ENCODE results near the gene PRMT2.
"Not testable (repeated sequence)": the region's sequence is repeated elsewhere in the genome, so short reads cannot be mapped to it uniquely, and the experiment has no call there.

Gene PRMT2

DNA sequence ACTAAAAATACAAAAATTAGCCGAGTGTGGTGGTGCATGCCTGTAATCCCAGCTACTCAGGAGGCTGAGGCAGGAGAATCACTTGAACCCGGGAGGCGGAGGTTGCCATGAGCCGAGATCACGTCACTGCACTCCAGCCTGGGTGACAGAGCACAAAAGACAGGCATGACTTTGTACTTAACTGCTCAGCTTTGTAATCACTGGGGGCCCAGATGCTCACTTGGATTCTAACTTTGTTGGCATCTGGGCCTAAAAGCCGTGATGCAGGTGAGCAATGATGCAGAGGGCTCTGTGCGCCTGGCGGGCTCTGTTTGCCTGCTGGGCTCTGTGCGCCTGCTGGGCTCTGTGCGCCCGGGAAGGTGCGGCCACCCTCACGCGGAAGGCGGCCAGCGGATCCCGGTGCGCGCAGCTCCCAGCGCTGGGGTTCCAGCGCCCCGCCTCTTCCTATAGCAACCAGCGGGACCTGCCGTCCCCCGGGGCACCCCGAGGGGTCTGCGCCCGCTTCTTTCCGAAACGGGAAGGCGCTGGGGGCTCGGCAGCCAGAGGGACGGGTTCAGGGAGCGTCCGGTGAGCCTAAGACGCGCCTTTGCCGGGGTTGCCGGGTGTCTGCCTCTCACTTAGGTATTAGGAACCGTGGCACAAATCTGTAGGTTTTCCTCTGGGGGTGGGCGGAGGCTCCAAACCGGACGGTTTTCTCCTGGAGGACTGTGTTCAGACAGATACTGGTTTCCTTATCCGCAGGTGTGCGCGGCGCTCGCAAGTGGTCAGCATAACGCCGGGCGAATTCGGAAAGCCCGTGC is 31.7 kb downstream of the PRMT2 start:
- WGBS, 2 experiments, result 11 to 12% methylated on average over 53 of the region's 53 CpGs
- no peak overlapping the region for H3K27ac ChIP-seq (ENCODE audit: insufficient read depth, low read depth, low read length, poor library complexity, severe bottlenecking)
- H3K36me3 ChIP-seq (ENCODE audit: control insufficient read depth, insufficient read depth, low read length), result no peaks in the 10 kb centered on the region
- no peaks in the 10 kb centered on the region for H3K9me3 ChIP-seq (ENCODE audit: control insufficient read depth, low read length)
- H3K4me3 ChIP-seq (ENCODE audit: insufficient read depth, low read depth, low read length), result peak overlapping the region; percentile 49
- peaks cover 3% of the 10 kb centered on the region for H3K4me1 ChIP-seq (ENCODE audit: control insufficient read depth, insufficient read depth, low read length)
- H3K27me3 ChIP-seq (ENCODE audit: control insufficient read depth, insufficient read depth, low read length, poor library complexity, severe bottlenecking), result peaks cover 22% of the 10 kb centered on the region

DNA sequence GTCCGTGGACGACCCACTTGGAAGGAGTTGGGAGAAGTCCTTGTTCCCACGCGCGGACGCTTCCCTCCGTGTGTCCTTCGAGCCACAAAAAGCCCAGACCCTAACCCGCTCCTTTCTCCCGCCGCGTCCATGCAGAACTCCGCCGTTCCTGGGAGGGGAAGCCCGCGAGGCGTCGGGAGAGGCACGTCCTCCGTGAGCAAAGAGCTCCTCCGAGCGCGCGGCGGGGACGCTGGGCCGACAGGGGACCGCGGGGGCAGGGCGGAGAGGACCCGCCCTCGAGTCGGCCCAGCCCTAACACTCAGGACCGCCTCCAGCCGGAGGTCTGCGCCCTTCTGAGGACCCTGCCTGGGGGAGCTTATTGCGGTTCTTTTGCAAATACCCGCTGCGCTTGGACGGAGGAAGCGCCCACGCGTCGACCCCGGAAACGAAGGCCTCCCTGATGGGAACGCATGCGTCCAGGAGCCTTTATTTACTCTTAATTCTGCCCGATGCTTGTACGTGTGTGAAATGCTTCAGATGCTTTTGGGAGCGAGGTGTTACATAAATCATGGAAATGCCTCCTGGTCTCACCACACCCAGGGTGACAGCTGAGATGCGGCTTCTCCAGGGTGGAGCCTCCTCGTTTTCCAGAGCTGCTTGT is 32.4 kb downstream of the PRMT2 start:
- Histone ChIP-seq H3K9me3 (ENCODE audit: control insufficient read depth, low read length) (no peaks in the 10 kb centered on the region), H3K27me3 (ENCODE audit: control insufficient read depth, insufficient read depth, low read length, poor library complexity, severe bottlenecking) (peaks cover 22% of the 10 kb centered on the region), H3K27ac (ENCODE audit: insufficient read depth, low read depth, low read length, poor library complexity, severe bottlenecking) (no peak overlapping the region), H3K36me3 (ENCODE audit: control insufficient read depth, insufficient read depth, low read length) (no peaks in the 10 kb centered on the region), H3K4me3 (ENCODE audit: insufficient read depth, low read depth, low read length) (peak overlapping the region; percentile 49), H3K4me1 (ENCODE audit: control insufficient read depth, insufficient read depth, low read length) (peaks cover 3% of the 10 kb centered on the region)
- WGBS, 2 experiments, result 1% methylated on average over 53 of the region's 53 CpGs

DNA sequence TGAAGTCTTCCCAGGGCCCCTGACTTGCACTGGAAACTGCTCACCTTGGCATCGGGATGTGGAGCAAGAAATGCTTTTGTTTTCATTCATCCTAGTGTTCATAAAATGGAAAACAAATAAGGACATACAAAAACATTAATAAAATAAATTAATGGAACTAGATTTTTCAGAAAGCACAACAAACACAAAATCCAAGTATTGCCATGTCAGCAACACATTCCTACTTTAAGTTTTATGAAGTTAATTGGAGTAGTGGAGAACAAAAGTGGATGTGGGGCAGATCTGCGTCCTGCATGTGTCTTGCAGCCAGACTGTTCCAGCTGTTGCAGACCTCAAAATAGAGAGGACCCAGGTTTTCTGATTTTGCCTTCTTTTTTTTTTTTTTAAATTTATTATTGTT is 32.9 kb downstream of the PRMT2 start:
- Histone ChIP-seq H3K9me3 (ENCODE audit: control insufficient read depth, low read length) (no peaks in the 10 kb centered on the region), H3K27ac (ENCODE audit: insufficient read depth, low read depth, low read length, poor library complexity, severe bottlenecking) (no peak overlapping the region), H3K4me1 (ENCODE audit: control insufficient read depth, insufficient read depth, low read length) (peaks cover 3% of the 10 kb centered on the region), H3K4me3 (ENCODE audit: insufficient read depth, low read depth, low read length) (peak overlapping the region; percentile 49), H3K27me3 (ENCODE audit: control insufficient read depth, insufficient read depth, low read length, poor library complexity, severe bottlenecking) (peaks cover 22% of the 10 kb centered on the region), H3K36me3 (ENCODE audit: control insufficient read depth, insufficient read depth, low read length) (no peaks in the 10 kb centered on the region)
- 60 to 71% methylated on average over 2 of the region's 2 CpGs for WGBS, 2 experiments

DNA sequence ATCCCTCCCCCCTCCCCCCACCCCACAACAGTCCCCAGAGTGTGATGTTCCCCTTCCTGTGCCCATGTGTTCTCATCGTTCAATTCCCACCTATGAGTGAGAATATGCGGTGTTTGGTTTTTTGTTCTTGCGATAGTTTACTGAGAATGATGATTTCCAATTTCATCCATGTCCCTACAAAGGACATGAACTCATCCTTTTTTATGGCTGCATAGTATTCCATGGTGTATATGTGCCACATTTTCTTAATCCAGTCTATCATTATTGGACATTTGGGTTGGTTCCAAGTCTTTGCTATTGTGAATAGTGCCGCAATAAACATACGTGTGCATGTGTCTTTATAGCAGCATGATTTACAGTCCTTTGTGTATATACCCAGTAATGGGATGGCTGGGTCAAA is 33.4 kb downstream of the PRMT2 start:
- H3K9me3 ChIP-seq (ENCODE audit: control insufficient read depth, low read length); H3K4me3 ChIP-seq (ENCODE audit: insufficient read depth, low read depth, low read length); H3K27ac ChIP-seq (ENCODE audit: insufficient read depth, low read depth, low read length, poor library complexity, severe bottlenecking); H3K4me1 ChIP-seq (ENCODE audit: control insufficient read depth, insufficient read depth, low read length); H3K36me3 ChIP-seq (ENCODE audit: control insufficient read depth, insufficient read depth, low read length): not testable (repeated sequence)
- WGBS, 2 experiments, result no CpG with 5 or more reads among the region's 5 CpGs
- peaks cover 22% of the 10 kb centered on the region for H3K27me3 ChIP-seq (ENCODE audit: control insufficient read depth, insufficient read depth, low read length, poor library complexity, severe bottlenecking)

DNA sequence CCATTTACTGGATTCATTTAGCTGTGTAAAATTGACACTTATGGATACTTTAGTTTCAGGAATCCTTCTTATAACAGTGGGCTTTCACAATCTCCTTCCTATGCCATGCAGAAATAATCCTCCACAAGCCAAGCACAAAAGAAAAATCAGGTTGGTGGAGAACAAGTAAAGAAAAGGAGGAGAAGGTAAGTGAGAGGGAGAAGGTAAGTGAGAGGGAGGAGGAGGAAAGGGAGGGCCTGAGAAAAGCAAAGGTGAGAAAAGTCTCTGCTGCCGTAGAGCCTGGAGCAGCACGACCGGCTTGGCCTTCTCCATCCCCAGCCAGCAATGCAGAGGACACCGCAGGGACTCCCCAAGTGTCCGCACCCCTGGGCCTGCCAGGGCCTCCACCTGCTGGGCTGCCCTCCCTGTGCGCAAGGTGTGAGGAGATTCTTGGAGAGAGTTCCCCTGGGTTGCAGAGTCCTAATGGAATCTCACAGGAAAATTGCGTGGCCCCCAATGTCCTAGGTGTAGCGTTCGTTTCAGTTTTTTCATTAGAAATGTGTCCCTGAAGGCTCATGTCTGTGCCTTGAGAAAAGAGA is 39.0 kb downstream of the PRMT2 start:
- Histone ChIP-seq H3K27ac (ENCODE audit: insufficient read depth, low read depth, low read length, poor library complexity, severe bottlenecking) (no peak overlapping the region), H3K9me3 (ENCODE audit: control insufficient read depth, low read length) (no peaks in the 10 kb centered on the region), H3K4me3 (ENCODE audit: insufficient read depth, low read depth, low read length) (no peak overlapping the region), H3K36me3 (ENCODE audit: control insufficient read depth, insufficient read depth, low read length) (no peaks in the 10 kb centered on the region), H3K4me1 (ENCODE audit: control insufficient read depth, insufficient read depth, low read length) (no peaks in the 10 kb centered on the region), H3K27me3 (ENCODE audit: control insufficient read depth, insufficient read depth, low read length, poor library complexity, severe bottlenecking) (no peaks in the 10 kb centered on the region)
- WGBS, 2 experiments, result 90 to 93% methylated on average over 9 of the region's 9 CpGs

DNA sequence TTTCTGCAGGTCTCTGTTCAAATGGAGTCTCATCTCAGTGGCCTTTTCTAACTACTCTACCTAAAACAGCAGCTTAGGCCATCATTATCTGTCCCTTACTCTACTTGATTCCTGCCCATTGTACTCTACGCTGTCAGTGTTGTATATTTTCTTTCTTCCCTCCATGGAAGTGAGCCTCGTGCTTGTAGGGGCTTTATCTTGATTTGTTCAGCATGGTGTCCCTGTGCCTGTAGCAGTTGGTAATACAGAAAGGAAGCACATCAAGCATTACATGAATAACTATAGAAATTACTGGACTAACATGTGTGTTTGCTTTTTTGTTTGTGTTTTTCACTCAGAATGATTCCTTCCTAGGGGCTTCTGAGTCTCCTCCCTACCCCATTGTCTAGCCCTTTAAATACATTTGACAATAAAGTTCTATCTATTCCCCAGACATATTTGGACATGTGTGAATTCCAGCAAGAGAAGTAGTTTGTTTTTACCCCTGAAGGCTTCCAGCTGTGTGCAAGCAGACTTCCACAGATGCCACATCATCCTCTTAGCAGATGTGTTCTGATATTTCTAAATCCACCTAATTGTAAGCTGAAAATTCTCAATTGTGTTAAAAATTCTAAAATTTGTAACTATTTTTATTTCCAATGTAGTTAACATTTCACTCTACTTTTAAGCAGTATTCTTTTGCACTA is 40.3 kb downstream of the PRMT2 start:
- no peak overlapping the region for H3K27ac ChIP-seq (ENCODE audit: insufficient read depth, low read depth, low read length, poor library complexity, severe bottlenecking)
- 72 to 89% methylated on average over 2 of the region's 2 CpGs for WGBS, 2 experiments
- H3K36me3 ChIP-seq (ENCODE audit: control insufficient read depth, insufficient read depth, low read length), result no peaks in the 10 kb centered on the region
- H3K27me3 ChIP-seq (ENCODE audit: control insufficient read depth, insufficient read depth, low read length, poor library complexity, severe bottlenecking), result no peaks in the 10 kb centered on the region
- H3K4me1 ChIP-seq (ENCODE audit: control insufficient read depth, insufficient read depth, low read length), result no peaks in the 10 kb centered on the region
- no peak overlapping the region for H3K4me3 ChIP-seq (ENCODE audit: insufficient read depth, low read depth, low read length)
- no peaks in the 10 kb centered on the region for H3K9me3 ChIP-seq (ENCODE audit: control insufficient read depth, low read length)

DNA sequence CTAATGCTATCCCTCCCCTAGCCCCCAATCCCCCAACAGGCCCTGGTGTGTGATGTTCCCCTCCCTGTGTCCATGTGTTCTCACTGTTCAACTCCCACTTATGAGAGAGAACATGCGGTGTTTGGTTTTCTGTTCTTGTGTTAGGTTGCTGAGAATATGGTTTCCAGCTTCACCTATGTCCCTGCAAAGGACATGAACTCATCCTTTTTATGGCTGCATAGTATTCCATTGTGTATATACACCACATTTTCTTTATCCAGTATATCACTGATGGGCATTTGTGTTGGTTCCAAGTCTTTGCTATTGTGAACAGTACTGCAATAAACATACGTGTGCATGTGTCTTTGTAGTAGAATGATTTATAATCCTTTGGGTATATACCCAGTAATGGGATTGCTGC is 41.1 kb downstream of the PRMT2 start:
- not testable (repeated sequence) for H3K9me3 ChIP-seq (ENCODE audit: control insufficient read depth, low read length); H3K4me1 ChIP-seq (ENCODE audit: control insufficient read depth, insufficient read depth, low read length); H3K4me3 ChIP-seq (ENCODE audit: insufficient read depth, low read depth, low read length); H3K36me3 ChIP-seq (ENCODE audit: control insufficient read depth, insufficient read depth, low read length); H3K27me3 ChIP-seq (ENCODE audit: control insufficient read depth, insufficient read depth, low read length, poor library complexity, severe bottlenecking); H3K27ac ChIP-seq (ENCODE audit: insufficient read depth, low read depth, low read length, poor library complexity, severe bottlenecking)
- WGBS, 2 experiments, result 98 to 100% methylated on average over 1 to 2 of the region's 2 CpGs

DNA sequence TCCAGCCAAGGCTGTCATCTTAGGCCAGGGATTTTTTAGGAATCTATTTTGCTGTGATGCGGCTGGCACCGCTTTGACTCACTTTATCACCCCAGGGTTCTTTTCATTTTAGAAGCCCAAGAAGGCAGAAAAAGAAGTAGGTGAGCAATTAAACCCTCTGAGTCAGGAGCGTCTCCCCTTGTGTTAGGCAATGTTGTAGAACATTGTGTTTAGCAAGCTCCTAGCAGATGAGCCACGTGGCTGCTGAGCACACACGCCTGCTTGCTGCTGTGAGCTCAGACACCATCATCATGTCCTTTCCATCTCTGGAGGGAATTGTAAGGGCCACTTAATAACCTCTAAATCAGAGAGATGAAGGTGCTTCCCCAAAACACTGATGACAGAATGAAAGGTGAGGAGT is 46.1 kb downstream of the PRMT2 start:
- not testable (repeated sequence) for H3K36me3 ChIP-seq (ENCODE audit: control insufficient read depth, insufficient read depth, low read length); H3K27ac ChIP-seq (ENCODE audit: insufficient read depth, low read depth, low read length, poor library complexity, severe bottlenecking); H3K4me3 ChIP-seq (ENCODE audit: insufficient read depth, low read depth, low read length); H3K4me1 ChIP-seq (ENCODE audit: control insufficient read depth, insufficient read depth, low read length); H3K27me3 ChIP-seq (ENCODE audit: control insufficient read depth, insufficient read depth, low read length, poor library complexity, severe bottlenecking); H3K9me3 ChIP-seq (ENCODE audit: control insufficient read depth, low read length)
- WGBS, 2 experiments, result 85 to 87% methylated on average over 5 of the region's 5 CpGs

DNA sequence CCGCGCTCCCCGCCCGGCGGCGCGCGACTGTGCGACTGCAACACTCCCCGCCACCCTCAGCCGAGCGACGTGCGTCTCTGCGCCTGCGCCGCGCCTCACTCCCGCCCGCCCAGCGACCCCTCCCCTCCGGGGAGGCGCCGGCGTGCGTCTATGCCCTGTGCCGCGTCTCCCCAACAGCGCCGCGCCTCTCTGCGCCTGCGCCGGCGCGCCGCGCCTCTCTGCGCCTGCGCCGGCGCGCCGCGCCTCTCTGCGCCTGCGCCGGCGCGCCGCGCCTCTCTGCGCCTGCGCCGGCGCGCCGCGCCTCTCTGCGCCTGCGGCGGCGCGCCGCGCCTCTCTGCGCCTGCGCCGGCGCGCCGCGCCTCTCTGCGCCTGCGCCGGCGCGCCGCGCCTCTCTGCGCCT is 63.2 kb downstream of the PRMT2 start:
- not testable (repeated sequence) for H3K9me3 ChIP-seq (ENCODE audit: control insufficient read depth, low read length); H3K27ac ChIP-seq (ENCODE audit: insufficient read depth, low read depth, low read length, poor library complexity, severe bottlenecking); H3K27me3 ChIP-seq (ENCODE audit: control insufficient read depth, insufficient read depth, low read length, poor library complexity, severe bottlenecking); H3K4me1 ChIP-seq (ENCODE audit: control insufficient read depth, insufficient read depth, low read length); H3K36me3 ChIP-seq (ENCODE audit: control insufficient read depth, insufficient read depth, low read length); H3K4me3 ChIP-seq (ENCODE audit: insufficient read depth, low read depth, low read length)
- WGBS, 2 experiments, result 100% methylated on average over 3 of the region's 81 CpGs; no CpG with 5 or more reads in 1 of the 2 experiments

DNA sequence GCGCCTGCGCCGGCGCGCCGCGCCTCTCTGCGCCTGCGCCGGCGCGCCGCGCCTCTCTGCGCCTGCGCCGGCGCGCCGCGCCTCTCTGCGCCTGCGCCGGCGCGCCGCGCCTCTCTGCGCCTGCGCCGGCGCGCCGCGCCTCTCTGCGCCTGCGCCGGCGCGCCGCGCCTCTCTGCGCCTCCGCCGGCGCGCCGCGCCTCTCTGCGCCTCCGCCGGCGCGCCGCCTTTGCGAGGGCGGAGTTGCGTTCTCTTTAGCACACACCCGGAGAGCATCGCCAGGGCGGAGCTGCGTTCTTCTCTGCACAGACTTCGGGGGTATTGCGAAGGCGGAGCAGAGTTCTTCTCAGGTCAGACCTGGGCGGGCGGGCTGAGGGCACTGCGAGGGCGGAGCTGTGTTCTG is 63.6 kb downstream of the PRMT2 start:
- H3K4me1 ChIP-seq (ENCODE audit: control insufficient read depth, insufficient read depth, low read length); H3K4me3 ChIP-seq (ENCODE audit: insufficient read depth, low read depth, low read length); H3K27me3 ChIP-seq (ENCODE audit: control insufficient read depth, insufficient read depth, low read length, poor library complexity, severe bottlenecking); H3K9me3 ChIP-seq (ENCODE audit: control insufficient read depth, low read length); H3K27ac ChIP-seq (ENCODE audit: insufficient read depth, low read depth, low read length, poor library complexity, severe bottlenecking); H3K36me3 ChIP-seq (ENCODE audit: control insufficient read depth, insufficient read depth, low read length): not testable (repeated sequence)
- WGBS, 2 experiments, result 98 to 99% methylated on average over 29 to 30 of the region's 69 CpGs
